Measurements from ENCODE around the gene ZFHX3. TPM values are rescaled to one million over a fixed set of nuclear protein-coding genes. Genes with fewer than 3 reads are reported as not detected.

Gene ZFHX3
- total RNA-seq, 1 donor from 2014 or later = 40.1 TPM

- no peak overlapping the region for H3K4me3 Mint-ChIP-seq
- peaks cover 2% of the 10 kb centered on the region for H3K9me3 Mint-ChIP-seq
- no peak for DNase-seq (ENCODE audit: low read depth, low spot score)
- no peak overlapping the region for H3K27ac Mint-ChIP-seq (ENCODE audit: unreplicated experiment)
- no peaks in the 10 kb centered on the region for H3K27me3 Mint-ChIP-seq (ENCODE audit: low read depth)
- H3K4me1 Mint-ChIP-seq = peaks cover 49% of the 10 kb centered on the region
- TF ChIP-seq, protein P1, sequence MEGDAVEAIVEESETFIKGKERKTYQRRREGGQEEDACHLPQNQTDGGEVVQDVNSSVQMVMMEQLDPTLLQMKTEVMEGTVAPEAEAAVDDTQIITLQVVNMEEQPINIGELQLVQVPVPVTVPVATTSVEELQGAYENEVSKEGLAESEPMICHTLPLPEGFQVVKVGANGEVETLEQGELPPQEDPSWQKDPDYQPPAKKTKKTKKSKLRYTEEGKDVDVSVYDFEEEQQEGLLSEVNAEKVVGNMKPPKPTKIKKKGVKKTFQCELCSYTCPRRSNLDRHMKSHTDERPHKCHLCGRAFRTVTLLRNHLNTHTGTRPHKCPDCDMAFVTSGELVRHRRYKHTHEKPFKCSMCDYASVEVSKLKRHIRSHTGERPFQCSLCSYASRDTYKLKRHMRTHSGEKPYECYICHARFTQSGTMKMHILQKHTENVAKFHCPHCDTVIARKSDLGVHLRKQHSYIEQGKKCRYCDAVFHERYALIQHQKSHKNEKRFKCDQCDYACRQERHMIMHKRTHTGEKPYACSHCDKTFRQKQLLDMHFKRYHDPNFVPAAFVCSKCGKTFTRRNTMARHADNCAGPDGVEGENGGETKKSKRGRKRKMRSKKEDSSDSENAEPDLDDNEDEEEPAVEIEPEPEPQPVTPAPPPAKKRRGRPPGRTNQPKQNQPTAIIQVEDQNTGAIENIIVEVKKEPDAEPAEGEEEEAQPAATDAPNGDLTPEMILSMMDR (conservative IDR thresholded peaks at IDR 0.05) = no peak
- H3K36me3 Mint-ChIP-seq (ENCODE audit: low read depth) = peaks cover 41% of the 10 kb centered on the region
Observed at GRCh38 chr16:72952811-72953271, 95.1 kb downstream of the ZFHX3 start.

GRCh38 chr16:72952404-72952803 is 95.5 kb downstream of the ZFHX3 start:
- peaks cover 40% of the 10 kb centered on the region for H3K36me3 Mint-ChIP-seq (ENCODE audit: low read depth)
- no peak for DNase-seq (ENCODE audit: low read depth, low spot score)
- H3K4me3 Mint-ChIP-seq = no peak overlapping the region
- H3K27ac Mint-ChIP-seq (ENCODE audit: unreplicated experiment) = peak overlapping the region; percentile 90
- TF ChIP-seq, protein P1 (conservative IDR thresholded peaks at IDR 0.05) = no peak
- no peaks in the 10 kb centered on the region for H3K27me3 Mint-ChIP-seq (ENCODE audit: low read depth)
- H3K4me1 Mint-ChIP-seq = peaks cover 53% of the 10 kb centered on the region
- H3K9me3 Mint-ChIP-seq = peaks cover 2% of the 10 kb centered on the region

DNA sequence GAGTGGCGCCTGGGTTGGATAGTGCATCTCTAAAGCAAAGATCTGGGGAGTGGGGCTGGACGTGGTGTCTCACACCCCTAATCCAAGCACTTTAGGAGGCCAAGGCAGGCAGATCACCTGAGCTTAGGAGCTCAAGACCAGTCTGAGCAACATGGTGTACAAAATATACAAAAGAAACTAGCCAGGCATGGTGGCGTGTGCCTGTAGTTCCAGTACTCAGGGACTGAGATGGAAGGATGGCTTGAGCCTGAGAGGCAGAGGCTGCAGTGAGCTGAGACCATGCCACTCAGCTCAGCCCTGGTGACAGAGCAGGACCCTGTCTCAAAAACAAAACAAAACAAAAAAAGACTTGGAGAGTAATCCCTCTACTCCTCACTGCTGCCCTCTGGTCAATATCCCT is 96.0 kb downstream of the ZFHX3 start:
- DNase-seq (ENCODE audit: low read depth, low spot score) = no peak
- no peak overlapping the region for H3K4me3 Mint-ChIP-seq
- H3K27me3 Mint-ChIP-seq (ENCODE audit: low read depth) = no peaks in the 10 kb centered on the region
- peaks cover 54% of the 10 kb centered on the region for H3K4me1 Mint-ChIP-seq
- TF ChIP-seq, protein P1 (conservative IDR thresholded peaks at IDR 0.05) = no peak
- peak overlapping the region; percentile 90 for H3K27ac Mint-ChIP-seq (ENCODE audit: unreplicated experiment)
- H3K36me3 Mint-ChIP-seq (ENCODE audit: low read depth) = peaks cover 38% of the 10 kb centered on the region
- H3K9me3 Mint-ChIP-seq = no peaks in the 10 kb centered on the region

- peaks cover 33% of the 10 kb centered on the region for H3K36me3 Mint-ChIP-seq (ENCODE audit: low read depth)
- H3K4me3 Mint-ChIP-seq = no peak overlapping the region
- TF ChIP-seq, protein P1 (conservative IDR thresholded peaks at IDR 0.05) = no peak
- peaks cover 58% of the 10 kb centered on the region for H3K4me1 Mint-ChIP-seq
- H3K27ac Mint-ChIP-seq (ENCODE audit: unreplicated experiment) = no peak overlapping the region
- DNase-seq (ENCODE audit: low read depth, low spot score) = no peak
- H3K27me3 Mint-ChIP-seq (ENCODE audit: low read depth) = no peaks in the 10 kb centered on the region
- no peaks in the 10 kb centered on the region for H3K9me3 Mint-ChIP-seq
Observed at GRCh38 chr16:72950669-72951068, 97.3 kb downstream of the ZFHX3 start.

DNA sequence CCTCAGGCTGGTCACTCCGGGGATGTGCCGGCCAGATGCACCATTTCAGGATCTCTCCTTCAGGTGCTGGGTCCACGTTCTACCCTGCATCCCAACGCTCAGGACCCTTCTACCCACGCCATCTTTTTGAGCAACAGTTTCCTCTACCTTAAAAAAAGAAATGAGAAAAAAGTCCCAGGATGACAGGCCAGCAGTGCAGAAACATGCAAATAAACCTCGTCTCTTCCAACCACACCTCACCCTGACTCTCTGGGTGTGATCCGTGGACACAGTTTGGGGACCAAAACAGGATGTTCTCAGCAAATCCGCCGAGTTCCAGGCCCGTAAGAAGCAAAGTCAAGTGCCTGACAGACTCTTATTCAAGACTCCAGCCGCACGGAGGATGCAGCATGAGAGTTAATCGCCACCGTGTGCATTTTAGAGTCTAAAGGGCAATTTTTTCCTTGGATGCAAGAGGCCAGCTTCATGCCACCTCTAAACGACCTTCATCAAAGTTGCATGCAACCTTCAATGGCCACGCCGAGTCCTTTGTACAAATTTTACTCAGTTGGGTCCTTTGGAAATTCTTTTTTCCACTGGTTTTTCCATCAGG is 99.6 kb downstream of the ZFHX3 start:
- Mint-ChIP-seq H3K9me3 (no peaks in the 10 kb centered on the region), H3K36me3 (ENCODE audit: low read depth) (peaks cover 36% of the 10 kb centered on the region), H3K27ac (ENCODE audit: unreplicated experiment) (peak overlapping the region; percentile 85), H3K27me3 (ENCODE audit: low read depth) (no peaks in the 10 kb centered on the region), H3K4me3 (peak overlapping the region; percentile 64), H3K4me1 (peaks cover 65% of the 10 kb centered on the region)
- TF ChIP-seq, protein P1 (conservative IDR thresholded peaks at IDR 0.05) = no peak
- no peak for DNase-seq (ENCODE audit: low read depth, low spot score)
